Lower leg skin (tissue), 3 donors: Measurements from ENCODE around the gene SSC4D.

Experiments used
- CTCF ChIP-seq, 3 donors: fragments of 450-650 bp; IDR thresholded peaks; one replicate each; pipeline ENCODE4 v1.5.1; 2016; ENCODE audit warnings: antibody characterized with exemption in 3 of 3, mild to moderate bottlenecking in 3 of 3, moderate library complexity in 2 of 3
- POLR2A ChIP-seq, 2 donors: fragments of 450-650 bp; IDR thresholded peaks; one replicate each; pipeline ENCODE4 v1.6.1; 2016 to 2017; ENCODE audit warnings: antibody characterized with exemption in 2 of 2, mild to moderate bottlenecking in 1 of 2, moderate library complexity in 1 of 2

- no peak for TF ChIP-seq CTCF (IDR thresholded peaks at IDR 0.05)
- no peak for TF ChIP-seq POLR2A (IDR thresholded peaks at IDR 0.05)
Measured at GRCh38 chr7:76409537-76409936, at the start of gene SSC4D.
